Naive thymus-derived CD4-positive, alpha-beta T cell (primary cell): ENCODE measurements around the gene ETS1. TPM values are rescaled to one million over a fixed set of nuclear protein-coding genes. Genes with fewer than 3 reads are reported as not detected.

Experiments
- ATAC-seq: fragments of 150-1000 bp; cut with Tn5 transposase; 2 replicates; pipeline ENCODE4 v1.10.0; 2021; ENCODE audit warnings: mild to moderate bottlenecking, moderate library complexity
- CTCF ChIA-PET: fragments of 350-600 bp; sonication (Branson Sonifier 250); formaldehyde crosslinking; loops from one replicate; lab custom pipeline; 2021; ENCODE audit warnings: antibody characterized with exemption; lab: Charles Lee
- POLR2A ChIA-PET: fragments of 350-600 bp; sonication (Branson Sonifier 250); formaldehyde crosslinking; loops from one replicate; lab custom pipeline; 2021; ENCODE audit warnings: antibody characterized with exemption, inconsistent platforms; lab: Charles Lee
- DNase-seq, 9 donors: peaks; one replicate each; pipeline versions ENCODE4 v3.0.0 to v3.0.0-alpha.2; 2020 to 2022; ENCODE audit warnings: mixed read lengths in 1 of 9
- H3K27ac ChIP-seq: one replicate; pipeline ENCODE4 v1.7.0; 2013; ENCODE audit warnings: mild to moderate bottlenecking, low read depth, low read length, moderate library complexity
- H3K27me3 ChIP-seq, 2 donors: one replicate each; pipeline ENCODE4 v1.7.0; 2013; ENCODE audit warnings: low read length in 2 of 2, mild to moderate bottlenecking in 2 of 2, moderate library complexity in 2 of 2; ENCODE audit not compliant: control insufficient read depth in 2 of 2, insufficient read depth in 2 of 2
- H3K36me3 ChIP-seq, 3 experiments: 1 replicate in 2 of 3; 2 replicates in 1 of 3; pipeline ENCODE4 v1.7.0; 2013; ENCODE audit warnings: low read length in 3 of 3, mild to moderate bottlenecking in 3 of 3, moderate library complexity in 1 of 3; ENCODE audit not compliant: insufficient read depth in 3 of 3, control insufficient read depth in 2 of 3
- H3K4me1 ChIP-seq, 2 donors: one replicate each; pipeline ENCODE4 v1.7.0; 2013; ENCODE audit warnings: low read length in 2 of 2, mild to moderate bottlenecking in 2 of 2, moderate library complexity in 1 of 2; ENCODE audit not compliant: control insufficient read depth in 2 of 2, insufficient read depth in 2 of 2
- H3K4me3 ChIP-seq: 2 replicates; pipeline ENCODE4 v1.7.0; 2013; ENCODE audit warnings: mild to moderate bottlenecking, low read length
- H3K9me3 ChIP-seq, 3 experiments: 1 replicate in 2 of 3; 2 replicates in 1 of 3; pipeline ENCODE4 v1.7.0; 2013; ENCODE audit warnings: low read length in 3 of 3; ENCODE audit not compliant: control insufficient read depth in 2 of 3
- H3K27ac Mint-ChIP-seq, 9 donors: one replicate each; pipeline ENCODE4 v1.8.0; 2020 to 2022; ENCODE audit warnings: mixed read lengths in 9 of 9, mild to moderate bottlenecking in 8 of 9, moderate library complexity in 5 of 9, inconsistent platforms in 2 of 9
- H3K27me3 Mint-ChIP-seq, 5 donors: one replicate each; pipeline ENCODE4 v1.8.0; 2021 to 2022; ENCODE audit warnings: mixed read lengths in 5 of 5, mild to moderate bottlenecking in 1 of 5
- H3K36me3 Mint-ChIP-seq, 5 donors: one replicate each; pipeline ENCODE4 v1.8.0; 2020 to 2022; ENCODE audit warnings: mixed read lengths in 5 of 5, mild to moderate bottlenecking in 3 of 5, inconsistent platforms in 1 of 5
- H3K4me1 Mint-ChIP-seq, 7 donors: one replicate each; pipeline ENCODE4 v1.8.0; 2020 to 2022; ENCODE audit warnings: mixed read lengths in 7 of 7, mild to moderate bottlenecking in 3 of 7, inconsistent platforms in 1 of 7
- H3K4me3 Mint-ChIP-seq, 10 donors: one replicate each; pipeline ENCODE4 v1.8.0; 2020 to 2022; ENCODE audit warnings: mild to moderate bottlenecking in 10 of 10, mixed read lengths in 10 of 10, moderate library complexity in 6 of 10, inconsistent platforms in 2 of 10
- H3K9me3 Mint-ChIP-seq, 11 donors: one replicate each; pipeline ENCODE4 v1.8.0; 2020 to 2022; ENCODE audit warnings: mixed read lengths in 11 of 11, mild to moderate bottlenecking in 4 of 11, inconsistent platforms in 1 of 11, moderate library complexity in 1 of 11
- intact Hi-C, 2 donors: fragments of 100-400 bp; cut with micrococcal nuclease; formaldehyde crosslinking; loops; one replicate each; pipeline ENCODE4 v1.15.1; 2023
- polyA plus RNA-seq, 2 donors: library from polyadenylated mRNA; unstranded; fragments of 300-500 nt; fragmentation: Illumina TruSeq; gene quantifications; one replicate each; pipeline ENCODE4 v1.2.3, GENCODE V29; 2021
- total RNA-seq, 6 experiments: library from RNA in 5 of 6; stranded (reverse) in 5 of 6; gene quantifications; 1 replicate in 5 of 6; 2 replicates in 1 of 6; pipeline ENCODE4 v1.2.3 and lab custom pipeline; 2021 to 2026

ETS1 gene
- total and polyA plus RNA-seq, 7 experiments from 2014 or later, result 514 to 871 (median 676) TPM

- H3K4me1 ChIP-seq, result peaks cover 92 to 96% of the 10 kb centered on the region in 2 donors
- peak overlapping the region; percentile 97 for H3K27ac ChIP-seq
- DNase-seq (no peak), ATAC-seq (no peak)
- Mint-ChIP-seq H3K9me3 (peaks cover 0 to 3% (median 0%) of the 10 kb centered on the region in 11 donors), H3K27ac (peak overlapping the region; percentile 93 to 99 (median 96)), H3K27me3 (no peaks in the 10 kb centered on the region), H3K36me3 (peaks cover 27 to 86% (median 75%) of the 10 kb centered on the region in 5 donors), H3K4me1 (peaks cover 72 to 100% (median 100%) of the 10 kb centered on the region in 7 donors), H3K4me3 (peak overlapping the region; percentile 71 to 100 (median 88))
- no peaks in the 10 kb centered on the region for H3K27me3 ChIP-seq
- peak overlapping the region; percentile 25 for H3K4me3 ChIP-seq
- POLR2A ChIA-PET, result interaction anchor here (0.6 to 16.8 kb wide), 10 partner anchors 11 to 195 kb away, joined by 3 to 545 read pairs (median 9); no protein-coding TSS in a partner anchor
- CTCF ChIA-PET, result interaction anchor here (0.7 to 2.5 kb wide), 6 partner anchors 9 to 207 kb away, joined by 3 to 15 read pairs (median 6); no protein-coding TSS in a partner anchor
- no peaks in the 10 kb centered on the region for H3K9me3 ChIP-seq
- intact Hi-C loops, result loop anchor here (1.0 to 2.0 kb wide), 2 partner anchors 9 to 16 kb away; no protein-coding TSS in a partner anchor
- H3K36me3 ChIP-seq, result peaks cover 19 to 49% (median 27%) of the 10 kb centered on the region in 3 experiments
These were observed 94.9 kb downstream of the ETS1 start for GRCh38 chr11:128492461-128492860.

GRCh38 chr11:128491195-128491936, 96.0 kb downstream of the ETS1 start:
- Histone ChIP-seq H3K9me3 (no peaks in the 10 kb centered on the region), H3K4me3 (peak overlapping the region; percentile 25), H3K36me3 (peaks cover 19 to 58% (median 35%) of the 10 kb centered on the region in 3 experiments), H3K27ac (peak overlapping the region; percentile 97), H3K27me3 (no peaks in the 10 kb centered on the region), H3K4me1 (peaks cover 91 to 93% of the 10 kb centered on the region in 2 donors)
- intact Hi-C loops, result no loop called here
- Mint-ChIP-seq H3K9me3 (peaks cover 0 to 3% (median 0%) of the 10 kb centered on the region in 11 donors), H3K27me3 (no peaks in the 10 kb centered on the region), H3K27ac (peak overlapping the region; percentile 93 to 99 (median 96)), H3K36me3 (peaks cover 34 to 84% (median 75%) of the 10 kb centered on the region in 5 donors), H3K4me3 (peak overlapping the region; percentile 42 to 100 (median 88)), H3K4me1 (peaks cover 67 to 100% (median 100%) of the 10 kb centered on the region in 7 donors)
- ATAC-seq, result no peak
- no peak for DNase-seq
- CTCF ChIA-PET, result interaction anchor here (1.2 to 2.5 kb wide), 7 partner anchors 10 to 324 kb away, joined by 3 to 7 read pairs (median 5); no protein-coding TSS in a partner anchor
- POLR2A ChIA-PET, result interaction anchor here (0.6 to 16.8 kb wide), 14 partner anchors 10 to 202 kb away, joined by 3 to 545 read pairs (median 4); no protein-coding TSS in a partner anchor

- Histone ChIP-seq H3K4me3 (no peak overlapping the region), H3K27me3 (no peaks in the 10 kb centered on the region), H3K27ac (peak overlapping the region; percentile 97), H3K4me1 (peaks cover 91 to 94% of the 10 kb centered on the region in 2 donors), H3K36me3 (peaks cover 23 to 71% (median 48%) of the 10 kb centered on the region in 3 experiments), H3K9me3 (no peaks in the 10 kb centered on the region)
- Mint-ChIP-seq H3K27ac (peak overlapping the region; percentile 73 to 99 (median 96)), H3K4me3 (peak overlapping the region; percentile 62 to 99 (median 76)), H3K27me3 (no peaks in the 10 kb centered on the region), H3K4me1 (peaks cover 66 to 100% (median 100%) of the 10 kb centered on the region in 7 donors), H3K9me3 (peaks cover 0 to 3% (median 0%) of the 10 kb centered on the region in 11 donors), H3K36me3 (peaks cover 46 to 84% (median 80%) of the 10 kb centered on the region in 5 donors)
- ATAC-seq (no peak), DNase-seq (no peak)
- ChIA-PET POLR2A (interaction anchor here (0.8 to 16.8 kb wide), 14 partner anchors 8 to 203 kb away, joined by 3 to 545 read pairs (median 4); no protein-coding TSS in a partner anchor), CTCF (interaction anchor here (0.8 to 2.5 kb wide), 8 partner anchors 10 to 323 kb away, joined by 3 to 9 read pairs (median 4); no protein-coding TSS in a partner anchor)
- intact Hi-C loops, result no loop called here
These were observed 97.3 kb downstream of the ETS1 start for GRCh38 chr11:128490092-128490491.

DNA sequence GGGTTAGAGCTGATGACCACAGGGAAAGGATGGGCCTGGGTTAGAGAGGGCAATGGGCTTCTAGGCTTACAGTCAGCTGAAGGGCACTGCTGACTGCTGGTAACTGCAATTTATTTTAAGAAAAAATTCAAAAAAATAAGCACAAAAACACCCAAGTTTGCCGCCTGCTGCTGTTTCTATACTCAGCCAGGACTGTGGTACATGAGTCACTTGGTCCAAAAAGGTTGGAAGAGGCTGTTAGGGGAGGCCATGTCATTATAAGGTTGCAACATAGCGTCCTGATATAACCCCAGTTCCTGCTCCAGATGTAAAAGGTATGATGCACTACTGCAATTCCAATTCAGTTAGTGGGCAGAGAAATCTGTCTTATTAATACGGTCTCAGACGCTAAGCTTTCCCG, 98.9 kb downstream of the ETS1 start:
- H3K27me3 Mint-ChIP-seq, result no peaks in the 10 kb centered on the region
- H3K36me3 ChIP-seq, result peaks cover 35 to 86% (median 64%) of the 10 kb centered on the region in 3 experiments
- peaks cover 96% of the 10 kb centered on the region in 2 donors for H3K4me1 ChIP-seq
- H3K36me3 Mint-ChIP-seq, result peaks cover 50 to 92% (median 84%) of the 10 kb centered on the region in 5 donors
- H3K27ac Mint-ChIP-seq, result peak overlapping the region; percentile 73 to 99 (median 96)
- H3K4me3 Mint-ChIP-seq, result peak overlapping the region; percentile 62 to 99 (median 76)
- POLR2A ChIA-PET, result interaction anchor here (0.5 to 16.8 kb wide), 17 partner anchors 7 to 217 kb away, joined by 3 to 545 read pairs (median 6); no protein-coding TSS in a partner anchor
- peaks cover 0 to 1% (median 0%) of the 10 kb centered on the region in 11 donors for H3K9me3 Mint-ChIP-seq
- no peaks in the 10 kb centered on the region for H3K27me3 ChIP-seq
- CTCF ChIA-PET, result interaction anchor here (0.6 to 2.4 kb wide), 7 partner anchors 12 to 198 kb away, joined by 3 to 9 read pairs (median 5); no protein-coding TSS in a partner anchor
- ATAC-seq (peak; percentile 31), DNase-seq (peak in 1 of 9 donors; percentile 73)
- peaks cover 70 to 100% (median 100%) of the 10 kb centered on the region in 7 donors for H3K4me1 Mint-ChIP-seq
- peak overlapping the region; percentile 97 for H3K27ac ChIP-seq
- H3K9me3 ChIP-seq, result no peaks in the 10 kb centered on the region
- intact Hi-C loops, result loop anchor here in 1 of 2 donors (1.0 kb wide), 2 partner anchors 12 to 17 kb away; no protein-coding TSS in a partner anchor
- H3K4me3 ChIP-seq, result no peak overlapping the region

- peaks cover 96% of the 10 kb centered on the region in 2 donors for H3K4me1 ChIP-seq
- Mint-ChIP-seq H3K27ac (peak overlapping the region; percentile 73 to 99 (median 96)), H3K27me3 (no peaks in the 10 kb centered on the region), H3K4me1 (peaks cover 71 to 100% (median 100%) of the 10 kb centered on the region in 7 donors), H3K9me3 (peaks cover 0 to 2% (median 0%) of the 10 kb centered on the region in 11 donors), H3K4me3 (peak overlapping the region; percentile 62 to 99 (median 76)), H3K36me3 (peaks cover 50 to 92% (median 87%) of the 10 kb centered on the region in 5 donors)
- ChIA-PET CTCF (interaction anchor here (0.6 to 2.2 kb wide), 10 partner anchors 11 to 333 kb away, joined by 3 to 7 read pairs (median 5); no protein-coding TSS in a partner anchor), POLR2A (interaction anchor here (0.5 to 16.8 kb wide), 14 partner anchors 6 to 217 kb away, joined by 3 to 545 read pairs (median 8); no protein-coding TSS in a partner anchor)
- no peaks in the 10 kb centered on the region for H3K9me3 ChIP-seq
- ATAC-seq (peak; percentile 39), DNase-seq (peak in 1 of 9 donors; percentile 44)
- H3K36me3 ChIP-seq, result peaks cover 35 to 84% (median 65%) of the 10 kb centered on the region in 3 experiments
- H3K4me3 ChIP-seq, result no peak overlapping the region
- no peaks in the 10 kb centered on the region for H3K27me3 ChIP-seq
- peak overlapping the region; percentile 97 for H3K27ac ChIP-seq
- intact Hi-C loops, result loop anchor here in 1 of 2 donors (1.0 kb wide), 2 partner anchors 12 to 17 kb away; no protein-coding TSS in a partner anchor
These were observed 99.4 kb downstream of the ETS1 start for GRCh38 chr11:128487978-128488377.
